Tibial nerve (tissue), 4 donors: ENCODE data around the gene SGSM1. TPM values are rescaled to one million over a fixed set of nuclear protein-coding genes. Genes with fewer than 3 reads are reported as not detected.

Experiments used
- DNase-seq, 2 donors: peaks; one replicate each; pipeline ENCODE4 v3.0.0-alpha.2; 2019; ENCODE audit warnings: low spot score in 2 of 2
- H3K27ac ChIP-seq, 4 donors: fragments of 200-600 bp; sonication (generic) in 3 of 4; one replicate each; pipeline ENCODE4 v1.5.1; 2017 to 2019; ENCODE audit warnings: mild to moderate bottlenecking in 1 of 4
- H3K27me3 ChIP-seq, 2 donors: fragments of 200-600 bp; sonication (generic) in 1 of 2; one replicate each; pipeline versions ENCODE4 v1.5.1 to v1.6.0; 2017 to 2019
- H3K36me3 ChIP-seq, 3 donors: fragments of 200-600 bp; sonication (generic); one replicate each; pipeline ENCODE4 v1.5.1; 2018 to 2019
- H3K4me1 ChIP-seq, 4 donors: fragments of 200-600 bp; sonication (generic) in 3 of 4; one replicate each; pipeline ENCODE4 v1.5.1; 2017 to 2019
- H3K4me3 ChIP-seq, 4 donors: fragments of 200-600 bp; sonication (generic) in 3 of 4; one replicate each; pipeline ENCODE4 v1.5.1; 2017 to 2019; ENCODE audit warnings: mild to moderate bottlenecking in 1 of 4, moderate library complexity in 1 of 4
- H3K9me3 ChIP-seq, 4 donors: fragments of 200-600 bp; sonication (generic) in 3 of 4; one replicate each; pipeline ENCODE4 v1.5.1; 2017 to 2019
- EP300 ChIP-seq, 2 donors: sonication (generic); formaldehyde crosslinking; IDR thresholded peaks; one replicate each; pipeline ENCODE4 v1.6.1; 2017; ENCODE audit warnings: antibody characterized with exemption in 2 of 2, mild to moderate bottlenecking in 1 of 2
- POLR2A ChIP-seq, 2 donors: fragments of 450-650 bp; IDR thresholded peaks; one replicate each; pipeline ENCODE4 v1.6.1; 2017; ENCODE audit warnings: antibody characterized with exemption in 2 of 2, mild to moderate bottlenecking in 2 of 2, moderate library complexity in 2 of 2
- WGBS, 2 donors: methylation state at CpG; one replicate each; pipeline ENCODE4 v1.1.5; 2018; 5-methylcytosine and 5-hydroxymethylcytosine counted together
- total RNA-seq, 4 donors: library from RNA; depleted of rRNA; stranded (reverse); fragments of >200 nt; gene quantifications; one replicate each; pipeline ENCODE4 v1.1.0, GENCODE V29; 2016
- TF ChIP-seq, protein P1 (sequence below), 5 experiments: fragments of 200-600 bp in 3 of 5; fragments of 450-650 bp in 2 of 5; sonication (generic) in 3 of 5; IDR thresholded peaks; one replicate each; pipeline ENCODE4 v1.5.1; 2016 to 2019; ENCODE audit warnings: antibody characterized with exemption in 5 of 5, mild to moderate bottlenecking in 3 of 5, moderate library complexity in 2 of 5

The SGSM1 gene
- total RNA-seq, 4 donors from 2014 or later = 0.22 to 1.5 (median 0.70) TPM

DNA sequence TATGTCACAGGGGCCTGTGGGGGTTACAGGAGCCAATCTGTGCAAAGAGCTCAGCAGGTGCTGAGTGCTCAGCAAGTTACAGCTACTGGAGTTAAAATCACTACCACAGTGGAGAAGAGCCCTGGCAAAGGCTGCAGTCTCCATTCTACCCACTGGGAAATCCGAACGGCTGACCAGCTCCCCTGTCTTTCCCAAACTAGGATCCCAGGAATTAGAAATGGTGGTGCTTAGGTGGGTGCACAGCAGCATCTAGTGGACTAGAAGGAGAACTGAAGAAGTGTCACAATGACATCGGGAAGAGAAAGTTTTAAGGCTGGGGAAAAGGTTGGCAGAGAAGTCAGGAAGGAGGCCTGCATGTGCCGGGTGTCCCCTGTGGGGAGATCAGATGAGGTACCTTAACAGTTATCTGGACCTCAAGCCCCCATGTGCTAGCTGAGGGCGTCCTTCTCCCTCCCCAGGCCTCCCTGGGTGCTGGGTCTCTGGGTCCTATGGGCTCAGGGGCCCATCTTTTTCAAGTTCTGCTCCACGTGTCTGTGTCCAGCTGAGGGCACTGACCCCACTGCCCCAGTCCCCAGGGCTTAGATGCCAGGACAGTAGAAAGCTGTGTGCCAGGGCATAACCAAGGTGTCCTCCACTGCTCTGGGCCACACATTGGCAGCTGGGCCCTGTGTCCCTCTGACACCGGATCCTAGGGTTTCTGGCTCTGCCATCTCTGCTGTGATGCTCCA is 33.4 kb upstream of the SGSM1 start:
- Histone ChIP-seq H3K27ac (no peak overlapping the region), H3K4me1 (no peaks in the 10 kb centered on the region), H3K4me3 (no peak overlapping the region), H3K9me3 (no peaks in the 10 kb centered on the region), H3K36me3 (no peaks in the 10 kb centered on the region), H3K27me3 (peaks cover 0 to 11% of the 10 kb centered on the region in 2 donors)
- WGBS, 2 donors = 34% methylated on average over 7 of the region's 7 CpGs
- TF ChIP-seq POLR2A (IDR thresholded peaks at IDR 0.05) (no peak), EP300 (IDR thresholded peaks at IDR 0.05) (no peak)
- TF ChIP-seq, protein P1, sequence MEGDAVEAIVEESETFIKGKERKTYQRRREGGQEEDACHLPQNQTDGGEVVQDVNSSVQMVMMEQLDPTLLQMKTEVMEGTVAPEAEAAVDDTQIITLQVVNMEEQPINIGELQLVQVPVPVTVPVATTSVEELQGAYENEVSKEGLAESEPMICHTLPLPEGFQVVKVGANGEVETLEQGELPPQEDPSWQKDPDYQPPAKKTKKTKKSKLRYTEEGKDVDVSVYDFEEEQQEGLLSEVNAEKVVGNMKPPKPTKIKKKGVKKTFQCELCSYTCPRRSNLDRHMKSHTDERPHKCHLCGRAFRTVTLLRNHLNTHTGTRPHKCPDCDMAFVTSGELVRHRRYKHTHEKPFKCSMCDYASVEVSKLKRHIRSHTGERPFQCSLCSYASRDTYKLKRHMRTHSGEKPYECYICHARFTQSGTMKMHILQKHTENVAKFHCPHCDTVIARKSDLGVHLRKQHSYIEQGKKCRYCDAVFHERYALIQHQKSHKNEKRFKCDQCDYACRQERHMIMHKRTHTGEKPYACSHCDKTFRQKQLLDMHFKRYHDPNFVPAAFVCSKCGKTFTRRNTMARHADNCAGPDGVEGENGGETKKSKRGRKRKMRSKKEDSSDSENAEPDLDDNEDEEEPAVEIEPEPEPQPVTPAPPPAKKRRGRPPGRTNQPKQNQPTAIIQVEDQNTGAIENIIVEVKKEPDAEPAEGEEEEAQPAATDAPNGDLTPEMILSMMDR (IDR thresholded peaks at IDR 0.05) = peak in 4 of 5 experiments; percentile 10 to 48 (median 29)
- DNase-seq = no peak

DNA sequence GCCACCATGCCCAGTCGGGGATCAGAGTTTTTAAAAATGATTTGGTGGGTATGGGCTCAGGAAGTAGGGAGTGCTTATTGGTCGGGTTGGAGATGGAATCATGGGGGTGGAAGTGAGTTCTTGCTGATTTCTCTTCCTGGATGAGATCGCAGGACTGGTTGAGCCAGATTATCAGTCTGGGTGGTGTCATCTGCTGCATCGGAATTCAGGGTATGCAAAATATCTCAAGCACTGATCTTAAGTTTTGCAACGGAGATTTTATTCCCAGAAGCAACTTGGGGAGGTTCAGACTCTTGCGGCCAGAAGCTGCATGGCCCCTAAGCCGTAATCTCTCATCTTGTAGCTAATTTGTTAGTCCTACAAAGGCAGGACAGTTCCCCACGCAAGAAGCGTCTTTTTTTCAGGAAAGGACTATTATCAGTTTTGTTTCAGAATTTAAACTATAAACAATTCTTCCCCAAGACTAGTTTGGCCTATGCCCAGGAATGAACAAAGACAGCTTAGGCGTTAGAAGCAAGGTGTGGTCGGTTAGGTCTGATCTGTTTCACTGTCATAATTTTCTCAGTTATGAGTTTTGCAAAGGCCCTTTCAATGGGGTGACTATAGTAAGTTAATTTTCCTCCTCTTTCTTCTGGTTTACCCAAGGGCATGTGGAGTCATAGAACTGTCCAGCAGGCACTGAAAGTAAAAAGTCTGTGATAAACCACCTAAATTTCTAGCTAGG is 30.1 kb upstream of the SGSM1 start:
- DNase-seq = no peak
- no peak overlapping the region for H3K27ac ChIP-seq
- no peaks in the 10 kb centered on the region for H3K4me1 ChIP-seq
- H3K4me3 ChIP-seq = no peak overlapping the region
- no peaks in the 10 kb centered on the region for H3K9me3 ChIP-seq
- 41 to 47% methylated on average over 11 of the region's 11 CpGs for WGBS, 2 donors
- peaks cover 0 to 11% of the 10 kb centered on the region in 2 donors for H3K27me3 ChIP-seq
- TF ChIP-seq EP300 (IDR thresholded peaks at IDR 0.05) = no peak
- TF ChIP-seq, protein P1 (IDR thresholded peaks at IDR 0.05) = no peak
- H3K36me3 ChIP-seq = no peaks in the 10 kb centered on the region

DNA sequence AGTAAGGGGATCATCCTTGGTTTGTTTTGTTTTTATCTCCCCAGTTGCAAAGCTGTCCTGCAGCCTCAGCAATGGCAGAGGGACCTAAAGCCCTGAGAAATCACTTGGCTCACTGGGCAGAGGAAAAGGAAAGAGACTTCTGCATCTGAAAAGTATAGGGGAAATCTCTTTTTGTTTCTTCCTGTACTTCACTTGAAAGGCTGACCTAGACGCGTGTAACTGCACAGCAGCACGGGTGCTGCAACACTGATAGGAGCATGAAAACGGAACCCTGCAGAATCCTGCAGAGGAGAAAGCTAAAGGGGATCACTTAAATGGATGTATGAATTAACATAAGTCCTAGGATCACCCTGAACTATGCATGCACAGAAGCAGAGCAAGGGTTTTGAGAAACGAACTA is 29.5 kb upstream of the SGSM1 start:
- no peaks in the 10 kb centered on the region for H3K36me3 ChIP-seq
- TF ChIP-seq POLR2A (IDR thresholded peaks at IDR 0.05) (no peak), EP300 (IDR thresholded peaks at IDR 0.05) (no peak)
- TF ChIP-seq, protein P1 (IDR thresholded peaks at IDR 0.05) = no peak
- no peaks in the 10 kb centered on the region for H3K4me1 ChIP-seq
- no peak overlapping the region for H3K27ac ChIP-seq
- no peaks in the 10 kb centered on the region for H3K9me3 ChIP-seq
- DNase-seq = no peak
- WGBS, 2 donors = 54 to 58% methylated on average over 5 of the region's 5 CpGs
- peaks cover 0 to 11% of the 10 kb centered on the region in 2 donors for H3K27me3 ChIP-seq
- H3K4me3 ChIP-seq = no peak overlapping the region

DNA sequence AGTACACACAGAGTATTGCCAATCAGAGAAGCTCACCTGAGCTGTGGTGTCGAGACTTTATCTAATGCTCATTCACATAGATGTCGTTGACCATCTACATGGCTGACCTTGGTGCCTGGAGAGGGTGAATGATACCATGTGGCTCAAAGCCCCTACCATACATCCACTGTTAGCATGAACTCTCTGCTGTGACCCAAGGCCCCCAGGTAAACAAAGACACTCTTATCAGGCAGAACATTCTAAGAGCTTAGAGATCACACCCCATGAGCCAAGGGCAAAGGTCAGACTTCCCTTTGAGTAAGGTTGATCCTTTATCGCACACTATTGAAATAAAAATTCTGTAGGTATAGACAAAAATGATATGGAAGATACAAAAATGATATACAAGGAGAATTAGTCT is 16.5 kb upstream of the SGSM1 start:
- Histone ChIP-seq H3K4me3 (no peak overlapping the region), H3K4me1 (no peaks in the 10 kb centered on the region), H3K9me3 (no peaks in the 10 kb centered on the region), H3K27ac (no peak overlapping the region), H3K36me3 (no peaks in the 10 kb centered on the region), H3K27me3 (no peaks in the 10 kb centered on the region)
- WGBS, 2 donors = 81 to 86% methylated on average over 3 of the region's 3 CpGs
- DNase-seq = no peak
- no peak for TF ChIP-seq POLR2A (IDR thresholded peaks at IDR 0.05)
- TF ChIP-seq, protein P1 (IDR thresholded peaks at IDR 0.05) = no peak

DNA sequence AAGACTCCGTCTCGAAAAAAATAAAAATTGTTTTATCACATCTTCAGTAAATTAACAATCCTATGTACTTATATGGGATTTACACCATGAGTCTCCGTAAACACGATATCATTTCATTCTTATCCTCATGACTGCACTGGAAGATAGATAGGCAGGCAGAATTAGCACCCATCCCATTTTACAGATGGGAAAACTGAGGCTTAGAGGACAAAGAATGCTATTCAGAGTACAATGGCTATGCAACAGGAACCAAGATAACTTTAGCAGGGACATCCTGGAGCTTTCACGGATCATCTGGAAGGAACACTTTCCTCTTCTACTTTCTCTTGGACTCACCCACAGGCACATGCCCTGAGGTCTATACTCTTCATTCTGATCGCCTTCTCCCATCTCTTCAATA is 14.6 kb upstream of the SGSM1 start:
- Histone ChIP-seq H3K4me1 (no peaks in the 10 kb centered on the region), H3K36me3 (no peaks in the 10 kb centered on the region), H3K9me3 (no peaks in the 10 kb centered on the region), H3K27me3 (no peaks in the 10 kb centered on the region), H3K4me3 (no peak overlapping the region), H3K27ac (no peak overlapping the region)
- DNase-seq = no peak
- WGBS, 2 donors = 87% methylated on average over 6 of the region's 6 CpGs
- TF ChIP-seq EP300 (IDR thresholded peaks at IDR 0.05) (no peak), POLR2A (IDR thresholded peaks at IDR 0.05) (no peak)
- TF ChIP-seq, protein P1 (IDR thresholded peaks at IDR 0.05) = no peak
